NCI-H345 treated with DMSO at 0.1 percent for 48 hours (cell line): ENCODE data around the gene MUC5B.

Experiments used
- DNase-seq: peaks from one replicate; lab custom pipeline; 2025; ENCODE audit not compliant: unreplicated experiment; lab: John Stamatoyannopoulos, UW

Gene MUC5B

GRCh38 chr11:1218788-1219445, 3.9 kb upstream of the MUC5B start:
- no peak for DNase-seq

GRCh38 chr11:1219446-1219833, 3.4 kb upstream of the MUC5B start:
- DNase-seq: no peak

GRCh38 chr11:1219834-1220815, 2.7 kb upstream of the MUC5B start:
- no peak for DNase-seq

GRCh38 chr11:1220941-1221721, 1.7 kb upstream of the MUC5B start:
- no peak for DNase-seq

GRCh38 chr11:1221848-1222311, 986 bp upstream of the MUC5B start:
- no peak for DNase-seq

- DNase-seq: no peak
Measured at GRCh38 chr11:1223346-1224110, 662 bp downstream of the MUC5B start.

GRCh38 chr11:1224111-1224490, 1.2 kb downstream of the MUC5B start:
- no peak for DNase-seq

- no peak for DNase-seq
Measured at GRCh38 chr11:1224491-1225385, 1.9 kb downstream of the MUC5B start.

- DNase-seq: no peak
Measured at GRCh38 chr11:1225386-1226225, 2.7 kb downstream of the MUC5B start.

GRCh38 chr11:1226226-1226985, 3.5 kb downstream of the MUC5B start:
- DNase-seq: no peak

- no peak for DNase-seq
Measured at GRCh38 chr11:1226986-1227550, 4.2 kb downstream of the MUC5B start.

- no peak for DNase-seq
Measured at GRCh38 chr11:1227551-1228100, 4.8 kb downstream of the MUC5B start.

- DNase-seq: no peak
Measured at GRCh38 chr11:1228101-1228821, 5.4 kb downstream of the MUC5B start.

- DNase-seq: no peak
Measured at GRCh38 chr11:1228921-1229451, 6.1 kb downstream of the MUC5B start.

GRCh38 chr11:1229471-1230120, 6.7 kb downstream of the MUC5B start:
- no peak for DNase-seq

- DNase-seq: no peak
Measured at GRCh38 chr11:1230121-1230455, 7.2 kb downstream of the MUC5B start.
